Cardiac septum (tissue), 1 donor: ENCODE data around the gene CTNND1. TPM values are rescaled to one million over a fixed set of nuclear protein-coding genes. Genes with fewer than 3 reads are reported as not detected.
"Not testable (repeated sequence)": the region's sequence is repeated elsewhere in the genome, so short reads cannot be mapped to it uniquely, and the experiment has no call there.

ENCODE experiments used
- DNase-seq: peaks from one replicate; pipeline ENCODE4 v3.0.0-alpha.2; 2020; ENCODE audit warnings: low spot score
- intact Hi-C: fragments of 100-400 bp; cut with DNase I; formaldehyde crosslinking; loops from one replicate; pipeline ENCODE4 v1.14.0; 2022
- long read RNA-seq: library from polyadenylated mRNA; unstranded; transcript quantifications from one replicate; pipeline ENCODE4 v2.0.0, GENCODE V29; 2021
- total RNA-seq: library from RNA; stranded (reverse); fragmentation: NEBNext Ultra II Directional; extraction: Animal tissue kit (Norgen Biotek cat#: 25700); gene quantifications from one replicate; pipeline ENCODE4 v1.2.1, GENCODE V29; 2021
- donor health status: DM: no; HTN: no; CAD: no.

CTNND1 gene, protein sequence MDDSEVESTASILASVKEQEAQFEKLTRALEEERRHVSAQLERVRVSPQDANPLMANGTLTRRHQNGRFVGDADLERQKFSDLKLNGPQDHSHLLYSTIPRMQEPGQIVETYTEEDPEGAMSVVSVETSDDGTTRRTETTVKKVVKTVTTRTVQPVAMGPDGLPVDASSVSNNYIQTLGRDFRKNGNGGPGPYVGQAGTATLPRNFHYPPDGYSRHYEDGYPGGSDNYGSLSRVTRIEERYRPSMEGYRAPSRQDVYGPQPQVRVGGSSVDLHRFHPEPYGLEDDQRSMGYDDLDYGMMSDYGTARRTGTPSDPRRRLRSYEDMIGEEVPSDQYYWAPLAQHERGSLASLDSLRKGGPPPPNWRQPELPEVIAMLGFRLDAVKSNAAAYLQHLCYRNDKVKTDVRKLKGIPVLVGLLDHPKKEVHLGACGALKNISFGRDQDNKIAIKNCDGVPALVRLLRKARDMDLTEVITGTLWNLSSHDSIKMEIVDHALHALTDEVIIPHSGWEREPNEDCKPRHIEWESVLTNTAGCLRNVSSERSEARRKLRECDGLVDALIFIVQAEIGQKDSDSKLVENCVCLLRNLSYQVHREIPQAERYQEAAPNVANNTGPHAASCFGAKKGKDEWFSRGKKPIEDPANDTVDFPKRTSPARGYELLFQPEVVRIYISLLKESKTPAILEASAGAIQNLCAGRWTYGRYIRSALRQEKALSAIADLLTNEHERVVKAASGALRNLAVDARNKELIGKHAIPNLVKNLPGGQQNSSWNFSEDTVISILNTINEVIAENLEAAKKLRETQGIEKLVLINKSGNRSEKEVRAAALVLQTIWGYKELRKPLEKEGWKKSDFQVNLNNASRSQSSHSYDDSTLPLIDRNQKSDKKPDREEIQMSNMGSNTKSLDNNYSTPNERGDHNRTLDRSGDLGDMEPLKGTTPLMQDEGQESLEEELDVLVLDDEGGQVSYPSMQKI
- total RNA-seq = 73.8 TPM
- long read RNA-seq, full-length matches to known transcripts = 2 of 17 reads
- long read RNA-seq, partial matches to known transcripts = 4 of 17 reads
- long read RNA-seq, other reads (novel, unspliced or antisense) = 11 of 17 reads

DNA sequence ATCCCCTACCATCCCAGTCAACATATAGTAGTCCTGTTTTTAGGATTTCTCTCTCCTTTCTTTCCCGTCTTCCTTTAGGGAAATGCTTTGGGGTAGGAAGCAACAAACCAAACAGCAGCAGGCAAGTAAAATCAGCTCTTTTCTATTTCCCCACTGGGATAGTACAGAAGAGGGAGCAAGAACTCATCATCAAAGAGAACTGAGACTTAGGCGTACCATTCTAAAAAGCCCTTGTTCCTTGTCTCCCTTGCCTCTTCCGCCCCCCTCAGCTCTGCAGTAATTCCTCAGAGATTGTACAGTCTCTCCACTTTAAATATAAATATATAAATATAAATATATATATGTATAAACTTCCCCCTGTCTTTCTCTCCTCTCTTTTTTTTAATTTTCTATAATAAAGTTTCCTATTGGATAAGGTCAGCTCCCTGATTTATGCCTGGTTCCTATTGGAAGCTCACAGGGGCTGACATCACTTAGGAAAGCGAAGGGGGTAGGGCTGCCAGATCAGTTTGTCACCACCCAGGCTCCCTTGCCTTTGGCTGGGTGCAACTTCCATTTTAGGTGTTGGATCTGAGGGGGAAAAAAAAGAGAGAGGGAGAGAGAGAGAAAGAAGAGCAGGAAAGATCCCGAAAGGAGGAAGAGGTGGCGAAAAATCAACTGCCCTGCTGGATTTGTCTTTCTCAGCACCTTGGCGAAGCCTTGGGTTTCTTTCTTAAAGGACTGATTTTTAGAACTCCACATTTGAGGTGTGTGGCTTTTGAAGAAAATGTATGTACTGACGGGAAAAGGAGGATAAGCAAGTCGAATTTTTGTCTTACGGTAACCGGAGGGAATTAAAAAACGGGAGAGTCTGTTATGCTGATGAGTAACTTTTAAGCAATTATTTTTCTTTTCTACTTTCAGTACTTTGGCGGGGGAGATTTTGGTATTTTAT, at the start of gene CTNND1:
Gene CTNND1 (plus strand): TSS at position 502 of the 934 bp plus-strand sequence. CDS start 29,677 bp downstream, outside the sequence.
- intact Hi-C loops = loop anchor here (2.0 kb wide), 2 partner anchors 17 to 39 kb away; no protein-coding TSS in a partner anchor
- DNase-seq = peak; percentile 90

DNA sequence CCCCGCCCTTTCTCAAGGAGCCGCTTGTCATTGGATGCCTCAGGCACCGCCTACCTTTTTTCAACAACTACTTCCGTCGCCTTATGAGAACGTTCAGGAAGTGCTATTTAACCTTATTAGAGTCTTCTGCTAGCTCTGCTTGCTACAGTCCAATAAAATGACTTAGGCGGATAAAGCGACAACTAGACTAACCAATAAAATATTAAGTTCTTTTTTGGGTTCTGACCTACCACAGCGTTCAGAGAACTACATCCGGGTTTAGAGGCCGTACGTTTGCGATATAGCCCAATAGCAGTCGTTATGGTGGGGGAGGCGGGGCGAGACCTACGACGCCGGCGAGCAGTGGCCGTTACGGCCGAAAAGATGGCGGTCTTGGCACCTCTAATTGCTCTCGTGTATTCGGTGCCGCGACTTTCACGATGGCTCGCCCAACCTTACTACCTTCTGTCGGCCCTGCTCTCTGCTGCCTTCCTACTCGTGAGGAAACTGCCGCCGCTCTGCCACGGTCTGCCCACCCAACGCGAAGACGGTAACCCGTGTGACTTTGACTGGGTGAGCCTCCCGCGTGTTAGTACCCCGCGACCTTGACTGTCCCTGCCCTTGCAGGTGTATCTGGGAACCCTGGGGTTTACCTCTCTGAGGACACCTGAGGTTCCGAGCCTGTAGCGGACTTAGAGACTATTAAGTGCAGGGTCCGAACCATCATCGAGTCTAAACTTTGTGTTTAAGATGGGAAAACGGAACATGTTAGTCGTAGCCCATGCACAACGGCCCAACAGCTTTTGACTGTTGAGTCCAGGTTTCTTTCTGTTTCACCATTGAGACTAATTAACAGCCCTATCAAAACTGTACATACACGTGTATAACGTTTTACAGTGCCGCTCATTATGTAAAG, 49.1 kb upstream of the CTNND1 start, which contains the start of gene TMX2:
Gene TMX2 (plus strand): TSS at position 338 of the 895 bp plus-strand sequence. CDS start 26 bp downstream, at position 364.
- peak; percentile 95 for DNase-seq
- intact Hi-C loops = loop anchor here (2.0 to 5.0 kb wide), 2 partner anchors 28 to 45 kb away; partner anchors contain the start of genes SELENOH and ZDHHC5

DNA sequence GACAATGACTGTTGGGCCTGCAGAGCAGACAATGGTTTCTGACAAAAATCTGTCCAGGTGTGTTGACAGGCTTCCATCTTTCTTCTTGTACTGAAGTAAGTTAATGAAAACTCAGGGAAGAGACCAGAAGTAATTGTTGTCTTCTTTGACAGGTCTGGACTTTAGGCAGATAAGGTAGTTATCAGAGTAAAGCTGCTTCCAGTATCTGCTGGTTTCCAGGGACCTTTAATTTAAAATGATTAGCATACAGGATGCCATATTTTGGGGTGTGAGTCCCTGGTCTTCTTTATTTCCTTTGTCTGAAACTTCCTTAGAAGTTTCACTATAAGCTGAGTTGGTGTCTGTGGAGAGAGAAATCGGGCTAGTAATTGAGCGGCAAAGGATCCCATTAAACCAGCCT, 47.8 kb upstream of the CTNND1 start:
- intact Hi-C loops = loop anchor here (2.0 to 5.0 kb wide), 2 partner anchors 27 to 47 kb away; partner anchors contain the start of genes SELENOH and ZDHHC5
- no peak for DNase-seq

DNA sequence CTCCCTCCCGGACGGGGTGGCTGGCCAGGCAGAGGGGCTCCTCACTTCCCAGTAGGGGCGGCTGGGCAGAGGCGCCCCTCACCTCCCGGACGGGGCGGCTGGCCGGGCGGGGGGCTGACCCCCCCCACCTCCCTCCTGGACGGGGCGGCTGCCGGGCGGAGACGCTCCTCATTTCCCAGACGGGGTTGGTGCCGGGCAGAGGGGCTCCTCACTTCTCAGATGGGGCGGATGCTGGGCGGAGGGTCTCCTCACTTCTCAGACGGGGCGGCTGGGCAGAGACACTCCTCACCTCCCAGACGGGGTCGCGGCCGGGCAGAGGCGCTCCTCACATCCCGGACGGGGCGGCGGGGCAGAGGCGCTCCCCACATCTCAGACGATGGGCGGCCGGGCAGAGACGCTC, 44.9 kb upstream of the CTNND1 start:
- intact Hi-C loops, DNase-seq: not testable (repeated sequence)

DNA sequence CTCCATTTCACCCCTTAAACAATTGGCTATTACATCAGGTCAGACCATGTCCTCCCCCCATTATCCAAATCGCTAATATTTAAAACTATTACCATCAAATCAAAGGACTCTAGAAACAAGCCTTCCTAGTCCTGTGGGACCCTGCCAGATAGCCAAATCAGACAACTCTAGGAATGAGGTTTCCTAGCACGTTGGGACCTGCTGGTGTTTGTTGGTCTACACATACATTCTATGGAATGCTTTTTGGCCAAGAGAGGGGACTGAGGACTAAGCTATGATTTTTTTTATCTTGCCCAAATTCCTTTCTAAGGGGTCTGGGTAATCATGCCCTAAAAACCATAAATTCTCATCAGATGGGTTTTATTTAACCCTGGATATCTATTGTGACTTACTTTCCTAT, 34.4 kb upstream of the CTNND1 start:
- intact Hi-C loops = no loop called here
- DNase-seq = no peak

DNA sequence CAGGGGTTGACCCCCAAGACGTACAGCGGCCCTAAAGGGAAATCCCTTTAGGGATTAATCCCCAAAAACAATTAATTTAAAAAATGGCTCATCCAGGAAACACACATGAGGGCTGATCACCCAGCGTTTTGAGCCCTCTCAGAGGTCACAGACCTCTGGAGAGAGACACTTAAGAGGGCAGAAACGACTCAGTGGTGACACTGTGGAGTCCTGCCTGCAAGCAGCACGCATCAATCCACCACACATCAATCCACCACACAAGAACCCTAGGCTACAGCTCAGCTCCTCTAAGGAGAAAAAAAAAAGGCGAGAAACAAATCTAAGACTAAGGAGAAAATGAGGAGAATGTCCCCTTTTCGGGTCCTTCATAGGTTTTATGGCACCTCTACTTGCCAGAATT, 32.8 kb upstream of the CTNND1 start:
- DNase-seq = no peak
- intact Hi-C loops = no loop called here

DNA sequence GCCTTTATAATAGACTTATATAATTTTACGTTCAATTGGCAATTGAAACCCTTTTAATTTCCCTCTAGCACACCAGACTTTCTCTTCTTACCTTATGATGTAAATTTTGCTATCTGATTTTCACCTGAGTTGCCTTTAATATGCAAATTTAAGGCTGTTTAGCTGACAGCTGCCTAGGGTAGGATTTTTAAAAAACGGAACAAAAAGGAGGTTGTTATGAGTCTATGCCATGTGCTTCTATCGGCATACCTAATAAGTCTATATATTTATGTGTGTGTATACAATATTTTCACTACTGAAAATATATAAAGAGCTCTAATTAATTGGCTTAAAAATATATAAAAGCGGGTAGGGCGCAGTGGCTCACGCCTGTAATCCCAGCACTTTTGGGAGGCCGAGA, 32.1 kb upstream of the CTNND1 start:
- intact Hi-C loops = no loop called here
- DNase-seq = no peak

DNA sequence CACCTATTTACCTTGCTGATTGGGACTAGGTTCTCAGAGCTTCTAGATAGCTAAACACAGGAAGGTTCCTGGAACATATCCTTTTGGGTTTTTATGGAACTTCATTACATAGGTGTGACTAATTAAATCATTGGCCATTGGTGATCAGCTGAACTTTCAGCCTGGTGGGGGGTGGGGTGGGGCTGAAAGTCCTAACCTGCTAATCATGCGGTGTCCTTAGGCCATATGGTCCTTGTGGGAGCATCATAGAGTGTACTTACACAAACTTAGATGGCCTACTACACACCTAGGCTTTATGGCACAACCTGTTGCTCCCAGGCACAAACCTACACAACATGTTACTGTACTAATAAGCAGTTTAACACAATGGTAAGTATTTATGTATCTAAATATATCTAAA, 28.9 kb upstream of the CTNND1 start:
- intact Hi-C loops = no loop called here
- DNase-seq = no peak

DNA sequence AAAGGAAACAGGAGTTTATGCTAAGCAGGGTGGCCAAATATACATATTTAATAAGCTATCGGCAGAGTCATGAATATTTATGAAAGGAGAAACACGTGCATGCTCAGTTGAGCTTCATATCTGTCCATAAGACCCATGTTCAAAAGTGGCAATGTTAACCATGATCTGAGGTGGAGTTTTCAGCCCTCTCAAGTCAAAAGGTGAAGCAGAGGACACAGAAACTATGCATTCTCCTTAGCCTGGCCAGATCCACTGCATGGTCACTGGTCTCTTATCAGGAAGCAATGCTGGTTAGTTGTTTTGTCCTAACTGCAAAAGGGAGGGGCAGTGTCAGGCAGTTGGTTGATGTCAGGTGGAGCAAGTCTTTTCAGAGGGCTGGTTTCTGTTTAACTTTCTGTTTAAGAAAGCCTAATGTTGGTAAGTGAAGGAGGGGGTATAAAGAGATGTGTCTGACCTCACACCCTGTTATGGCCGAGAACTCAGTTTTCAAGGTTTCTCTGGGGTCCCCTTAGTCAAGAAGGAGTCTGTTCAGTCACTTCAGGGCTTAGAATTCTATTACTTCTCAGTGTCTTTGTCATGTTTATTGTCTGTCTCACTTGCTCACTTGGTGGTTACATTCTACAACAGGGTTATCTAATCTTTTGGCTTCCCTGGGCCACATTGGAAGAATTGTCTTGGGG, 25.8 kb upstream of the CTNND1 start:
- DNase-seq = no peak
- intact Hi-C loops = no loop called here

DNA sequence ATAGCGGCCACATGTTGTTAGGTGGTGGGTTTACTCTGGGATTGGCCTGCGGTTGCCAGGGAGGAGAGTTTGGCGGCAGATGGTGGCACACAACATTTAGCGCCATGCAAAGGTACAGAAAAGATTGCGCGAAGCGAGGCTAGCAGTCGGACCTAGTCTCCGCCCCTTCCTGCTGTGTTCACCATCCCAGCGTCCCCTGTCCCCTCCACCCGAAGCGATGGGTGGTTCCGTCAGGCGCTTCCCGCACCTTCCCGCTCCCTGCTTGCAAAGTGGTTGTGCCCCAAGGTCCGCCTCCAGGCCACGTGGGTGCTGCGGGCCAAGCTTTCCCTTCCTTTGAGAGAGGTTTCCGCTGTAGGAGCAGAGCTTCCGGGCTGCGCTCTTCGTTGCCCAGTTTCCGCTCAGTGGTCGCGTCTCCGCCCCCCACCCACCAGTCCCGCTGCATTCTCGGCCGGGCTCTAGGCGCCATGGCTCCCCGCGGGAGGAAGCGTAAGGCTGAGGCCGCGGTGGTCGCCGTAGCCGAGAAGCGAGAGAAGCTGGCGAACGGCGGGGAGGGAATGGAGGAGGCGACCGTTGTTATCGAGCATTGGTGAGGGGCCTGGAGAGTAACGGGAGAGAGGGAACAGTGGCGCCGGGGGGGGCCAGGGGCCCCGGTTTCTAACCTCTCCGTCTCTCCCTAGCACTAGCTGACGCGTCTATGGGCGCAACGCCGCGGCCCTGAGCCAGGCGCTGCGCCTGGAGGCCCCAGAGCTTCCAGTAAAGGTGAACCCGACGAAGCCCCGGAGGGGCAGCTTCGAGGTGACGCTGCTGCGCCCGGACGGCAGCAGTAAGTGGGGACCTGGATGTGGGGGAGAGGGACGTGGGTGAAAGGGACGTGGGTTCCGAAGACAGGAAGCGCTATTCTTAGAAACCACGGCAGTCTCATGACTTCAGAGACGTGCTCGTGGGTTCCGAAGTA, 20.2 kb upstream of the CTNND1 start, which contains the start of gene SELENOH:
Gene SELENOH (plus strand): TSS at position 360 of the 955 bp plus-strand sequence. CDS start 105 bp downstream, at position 465.
- intact Hi-C loops = loop anchor here (2.0 to 5.0 kb wide), 3 partner anchors 29 to 74 kb away; partner anchors contain the start of genes MED19, TMX2 and ZDHHC5
- DNase-seq = peak; percentile 97

DNA sequence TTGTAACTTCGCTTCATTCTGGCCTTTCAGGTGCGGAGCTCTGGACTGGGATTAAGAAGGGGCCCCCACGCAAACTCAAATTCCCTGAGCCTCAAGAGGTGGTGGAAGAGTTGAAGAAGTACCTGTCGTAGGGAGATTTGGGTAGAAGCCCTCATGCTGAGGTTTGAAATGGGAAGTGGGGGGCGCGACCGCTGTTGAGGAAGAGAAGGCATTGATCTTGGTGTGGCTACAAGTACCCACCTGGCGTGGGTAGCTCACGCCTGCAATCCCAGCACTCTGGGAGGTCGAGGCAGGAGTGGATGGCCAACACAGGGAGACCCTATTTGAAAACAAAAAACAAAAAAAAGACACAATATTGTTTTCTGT, 19.5 kb upstream of the CTNND1 start:
- intact Hi-C loops = loop anchor here (2.0 to 5.0 kb wide), 2 partner anchors 37 to 75 kb away; partner anchors contain the start of gene ZDHHC5
- no peak for DNase-seq

DNA sequence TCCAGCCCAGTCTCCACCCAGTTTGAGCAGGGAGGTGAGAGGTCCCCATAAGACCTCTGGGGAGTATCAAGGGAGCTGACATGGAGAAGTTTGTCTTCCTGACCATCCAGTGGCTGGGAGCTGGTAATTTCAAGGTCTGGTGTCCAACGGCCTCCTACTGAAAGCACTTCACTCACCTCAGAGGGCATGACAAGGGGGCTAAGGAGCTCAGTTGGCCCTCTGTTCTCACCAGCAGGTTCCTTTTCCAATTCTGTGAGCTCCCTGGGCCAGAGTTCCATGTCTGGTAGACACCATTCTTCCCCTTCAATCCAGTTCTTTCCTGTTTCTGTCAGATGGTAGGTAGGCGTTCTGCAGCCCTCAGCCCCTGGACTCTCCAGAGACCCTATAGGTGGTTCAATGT, 17.2 kb upstream of the CTNND1 start:
- no peak for DNase-seq
- intact Hi-C loops = loop anchor here (5.0 kb wide), 1 partner anchor 77 kb away; the partner anchor contains the start of gene ZDHHC5

DNA sequence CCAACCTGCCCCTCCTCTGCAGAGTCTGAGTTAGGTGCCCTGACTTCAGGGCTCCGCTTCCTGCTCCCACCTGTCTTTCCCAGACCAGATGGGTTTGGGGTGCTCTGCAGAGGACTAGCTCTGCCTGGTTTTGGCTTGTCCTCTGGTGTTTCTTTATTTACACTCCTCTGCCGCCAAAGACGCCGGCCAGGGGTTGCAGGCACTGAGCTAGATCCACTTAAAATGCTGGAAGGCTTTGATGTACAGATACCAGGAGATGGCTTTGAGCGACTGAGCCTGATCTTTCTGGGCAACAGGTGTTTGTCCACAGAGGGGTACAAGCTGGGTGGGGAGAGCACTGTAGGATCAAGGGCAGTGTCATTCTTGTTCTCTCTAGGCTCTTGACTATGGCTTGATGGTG, 16.4 kb upstream of the CTNND1 start:
- no peak for DNase-seq
- intact Hi-C loops = no loop called here

DNA sequence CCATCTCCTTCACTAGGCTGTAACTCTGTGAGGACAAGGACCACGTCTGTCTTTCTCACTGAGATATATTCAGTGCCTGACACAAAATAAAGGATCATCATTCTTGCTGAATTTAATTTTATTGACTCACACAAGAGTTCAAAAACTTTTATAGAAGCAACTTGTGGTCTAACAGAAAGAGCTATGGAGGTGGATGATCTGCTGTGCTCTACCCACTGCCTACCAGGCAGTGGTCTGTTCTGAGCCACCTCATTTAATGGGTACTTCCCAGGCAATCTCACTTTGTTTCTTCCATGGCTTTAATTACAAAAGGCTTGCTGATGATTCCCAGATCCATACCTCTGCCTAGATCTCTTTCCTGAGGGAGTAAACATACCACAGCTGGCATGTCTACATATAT, 14.7 kb upstream of the CTNND1 start:
- no peak for DNase-seq
- intact Hi-C loops = no loop called here

DNA sequence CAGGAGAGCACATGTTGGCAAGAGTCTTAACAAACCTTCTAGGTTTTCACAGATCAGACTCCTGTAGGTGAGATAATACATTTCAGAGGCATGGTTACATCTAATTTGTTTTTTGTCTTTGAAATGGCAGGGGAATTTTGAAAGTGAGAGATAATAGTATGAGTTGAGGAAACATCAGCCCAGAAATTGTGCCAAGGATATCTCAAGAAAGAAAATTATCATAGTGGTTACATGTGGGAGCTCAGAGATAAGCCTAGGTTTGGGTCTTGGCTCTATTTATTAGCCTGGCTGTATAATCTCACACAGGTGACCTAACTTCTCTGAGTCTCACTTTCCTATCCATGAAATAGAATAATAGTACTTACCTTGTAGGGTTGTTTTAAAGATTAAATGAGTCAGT, 10.4 kb upstream of the CTNND1 start:
- DNase-seq = no peak
- intact Hi-C loops = no loop called here
